HL-60 (cell line): ENCODE results near the gene IGFBPL1.

ENCODE experiments used
- DNase-seq, 2 experiments: peaks; one replicate each; pipeline ENCODE4 v3.0.0-alpha.2; 2010 to 2020; ENCODE audit warnings: low read depth in 1 of 2, low spot score in 1 of 2
- H3K27ac ChIP-seq: fragments of 250-450 bp; sonication (Bioruptor Pico); replicated peaks from 2 replicates; pipeline ENCODE4 v1.5.1; 2020; ENCODE audit warnings: mild to moderate bottlenecking, moderate library complexity
- H3K27me3 ChIP-seq: fragments of 250-450 bp; sonication (Bioruptor Pico); 2 replicates; pipeline ENCODE4 v1.5.1; 2021; ENCODE audit warnings: mild to moderate bottlenecking, moderate library complexity; ENCODE audit not compliant: insufficient read depth, poor library complexity, severe bottlenecking
- H3K4me3 ChIP-seq: replicated peaks from 2 replicates; pipeline ENCODE4 v1.5.1; 2011; ENCODE audit warnings: mild to moderate bottlenecking, control low read depth, low read length; ENCODE audit not compliant: insufficient read depth
- CTCF ChIP-seq: IDR thresholded peaks from one replicate; pipeline ENCODE4 v1.5.1; 2011; ENCODE audit warnings: low read length, control low read depth, inconsistent platforms; ENCODE audit not compliant: insufficient read depth
- GABPA ChIP-seq: IDR thresholded peaks from 2 replicates; pipeline ENCODE4 v1.6.1; 2012; ENCODE audit warnings: low read depth
- POLR2AphosphoS5 ChIP-seq: IDR thresholded peaks from 2 replicates; pipeline ENCODE4 v1.6.1; 2012; ENCODE audit warnings: low read depth
- REST ChIP-seq: IDR thresholded peaks from 2 replicates; pipeline ENCODE4 v1.6.1; 2012; ENCODE audit warnings: low read depth; ENCODE audit not compliant: insufficient replicate concordance
- SPI1 ChIP-seq: IDR thresholded peaks from 2 replicates; pipeline ENCODE4 v1.6.1; 2012; ENCODE audit warnings: low read depth, mild to moderate bottlenecking, borderline replicate concordance

Gene IGFBPL1

GRCh38 chr9:38408719-38409118, 15.5 kb downstream of the IGFBPL1 start:
- Histone ChIP-seq H3K4me3 (no peak overlapping the region), H3K27ac (no peak overlapping the region), H3K27me3 (peaks cover 3% of the 10 kb centered on the region)
- TF ChIP-seq SPI1 (no peak), REST (no peak)
- no peak for DNase-seq

GRCh38 chr9:38406476-38407186, 17.6 kb downstream of the IGFBPL1 start:
- H3K27me3 ChIP-seq, result peaks cover 3% of the 10 kb centered on the region
- no peak for DNase-seq
- no peak for TF ChIP-seq GABPA
- no peak for TF ChIP-seq REST
- TF ChIP-seq CTCF, result no peak
- no peak for TF ChIP-seq POLR2AphosphoS5
- TF ChIP-seq SPI1, result no peak

GRCh38 chr9:38405785-38406184, 18.5 kb downstream of the IGFBPL1 start:
- TF ChIP-seq SPI1 (no peak), GABPA (no peak), REST (no peak), CTCF (no peak), POLR2AphosphoS5 (no peak)
- no peak for DNase-seq
- peaks cover 3% of the 10 kb centered on the region for H3K27me3 ChIP-seq

More at GRCh38 chr9:38406476-38407186, 17.6 kb downstream of the IGFBPL1 start:
- Histone ChIP-seq H3K4me3 (no peak overlapping the region), H3K27ac (no peak overlapping the region)

More at GRCh38 chr9:38405785-38406184, 18.5 kb downstream of the IGFBPL1 start:
- no peak overlapping the region for H3K27ac ChIP-seq
- no peak overlapping the region for H3K4me3 ChIP-seq
